HG03378 (cell line): ENCODE results near the gene PIGQ.

Experiments
- ATAC-seq: cut with Tn5 transposase; IDR thresholded peaks from one replicate; pipeline ENCODE4 v1.9.1; 2021; ENCODE audit warnings: mild to moderate bottlenecking, moderate library complexity; ENCODE audit not compliant: unreplicated experiment

The PIGQ gene

GRCh38 chr16:533391-534123 lies 36.2 kb upstream of the PIGQ start:
- no peak for ATAC-seq

GRCh38 chr16:534135-534534 lies 35.6 kb upstream of the PIGQ start:
- ATAC-seq, result no peak

- no peak for ATAC-seq
Measured at GRCh38 chr16:534856-535445, 34.8 kb upstream of the PIGQ start.

GRCh38 chr16:535446-536405 lies 34.0 kb upstream of the PIGQ start:
- ATAC-seq, result no peak

- ATAC-seq, result no peak
Measured at GRCh38 chr16:536746-537145, 33.0 kb upstream of the PIGQ start.

- ATAC-seq, result no peak
Measured at GRCh38 chr16:537415-538335, 32.1 kb upstream of the PIGQ start.

GRCh38 chr16:539901-540530 lies 29.8 kb upstream of the PIGQ start:
- no peak for ATAC-seq

- no peak for ATAC-seq
Measured at GRCh38 chr16:540645-541340, 29.0 kb upstream of the PIGQ start.

GRCh38 chr16:543301-544164 lies 26.2 kb upstream of the PIGQ start:
- no peak for ATAC-seq

GRCh38 chr16:544517-544916 lies 25.3 kb upstream of the PIGQ start:
- no peak for ATAC-seq

- no peak for ATAC-seq
Measured at GRCh38 chr16:546909-547770, 22.6 kb upstream of the PIGQ start.

- no peak for ATAC-seq
Measured at GRCh38 chr16:548586-548985, 21.2 kb upstream of the PIGQ start.

GRCh38 chr16:549544-550263 lies 20.1 kb upstream of the PIGQ start:
- no peak for ATAC-seq

- ATAC-seq, result no peak
Measured at GRCh38 chr16:551210-551609, 18.6 kb upstream of the PIGQ start.

- no peak for ATAC-seq
Measured at GRCh38 chr16:552171-552570, 17.6 kb upstream of the PIGQ start.

GRCh38 chr16:553601-554296 lies 16.0 kb upstream of the PIGQ start:
- no peak for ATAC-seq

- no peak for ATAC-seq
Measured at GRCh38 chr16:554297-554621, 15.5 kb upstream of the PIGQ start.
